Aorta (tissue), 5 donors: ENCODE results near the gene WBP1L. TPM values are rescaled to one million over a fixed set of nuclear protein-coding genes. Genes with fewer than 3 reads are reported as not detected.

ENCODE experiments used
- ATAC-seq: fragments of 200-7000 bp; cut with Tn5 transposase; one replicate; pipeline ENCODE4 v1.9.1; 2022; ENCODE audit warnings: moderate library complexity; ENCODE audit not compliant: low FRiP score
- DNase-seq, 2 donors: peaks; one replicate each; pipeline ENCODE4 v3.0.0-alpha.2; 2020
- H3K27ac ChIP-seq, 2 donors: one replicate each; pipeline ENCODE4 v1.5.1; 2013; ENCODE audit warnings: low read length in 2 of 2, mild to moderate bottlenecking in 2 of 2, moderate library complexity in 2 of 2, control low read depth in 1 of 2, inconsistent platforms in 1 of 2, low read depth in 1 of 2
- H3K27me3 ChIP-seq, 2 donors: one replicate each; pipeline ENCODE4 v1.6.1; 2013; ENCODE audit warnings: control low read depth in 1 of 2, low read length in 1 of 2, mild to moderate bottlenecking in 1 of 2, moderate library complexity in 1 of 2; ENCODE audit not compliant: insufficient read depth in 2 of 2, control insufficient read depth in 1 of 2
- H3K36me3 ChIP-seq, 2 donors: one replicate each; pipeline ENCODE4 v1.6.1; 2013; ENCODE audit warnings: control low read depth in 1 of 2, low read length in 1 of 2, mild to moderate bottlenecking in 1 of 2; ENCODE audit not compliant: insufficient read depth in 2 of 2, control insufficient read depth in 1 of 2
- H3K4me1 ChIP-seq, 2 donors: one replicate each; pipeline ENCODE4 v1.6.1; 2013; ENCODE audit warnings: low read length in 2 of 2, control low read depth in 1 of 2, mild to moderate bottlenecking in 1 of 2, moderate library complexity in 1 of 2; ENCODE audit not compliant: insufficient read depth in 2 of 2, control insufficient read depth in 1 of 2
- H3K4me3 ChIP-seq, 2 donors: one replicate each; pipeline ENCODE4 v1.5.1; 2013; ENCODE audit warnings: low read length in 2 of 2, control low read depth in 1 of 2, mild to moderate bottlenecking in 1 of 2
- H3K9me3 ChIP-seq: one replicate; pipeline ENCODE4 v1.6.1; 2013; ENCODE audit warnings: mild to moderate bottlenecking, low read length; ENCODE audit not compliant: control insufficient read depth
- WGBS, 2 donors: extraction: QIAGEN DNeasy Blood & Tissue Kit; methylation state at CpG; one replicate each; pipeline ENCODE4 v1.1.7; 2013; 5-methylcytosine and 5-hydroxymethylcytosine counted together
- intact Hi-C, 2 donors: fragments of 100-400 bp; cut with DNase I; formaldehyde crosslinking; loops; one replicate each; pipeline versions ENCODE4 v1.14.2 to v1.15.0; 2022
- polyA plus RNA-seq, 2 donors: library from polyadenylated mRNA; stranded (reverse); fragments of 200-250 nt; gene quantifications; one replicate each; pipeline ENCODE4 v1.2.3, GENCODE V29; 2013
- total RNA-seq, 2 donors: library from RNA; stranded (reverse); fragmentation: NEBNext Ultra II Directional; extraction: Animal tissue kit (Norgen Biotek cat#: 25700); gene quantifications; one replicate each; pipeline ENCODE4 v1.2.1, GENCODE V29; 2021
- donor health status: healthy with polysubstance abuse.
- donor health status: Bipolar disorder and iron deficiency.
- donor health status: DM: no; HTN: no; CAD: no.
- donor health status: DM: no; HTN: no; CAD: no.
- donor health status: DM: yes; HTN: yes; CAD: no.

WBP1L gene
- total and polyA plus RNA-seq, 4 donors, result 22.4 to 84.7 (median 61.4) TPM

- no peak overlapping the region for H3K27ac ChIP-seq
- intact Hi-C loops, result no loop called here
- no peaks in the 10 kb centered on the region for H3K27me3 ChIP-seq
- 81% methylated on average over 3 of the region's 3 CpGs for WGBS, 2 donors
- no peaks in the 10 kb centered on the region for H3K9me3 ChIP-seq
- no peaks in the 10 kb centered on the region for H3K36me3 ChIP-seq
- no peaks in the 10 kb centered on the region for H3K4me1 ChIP-seq
- DNase-seq, result no peak
- no peak for ATAC-seq
- H3K4me3 ChIP-seq, result no peak overlapping the region
Observed at GRCh38 chr10:102856758-102857424, 113.1 kb downstream of the WBP1L start.

- ATAC-seq (no peak), DNase-seq (no peak)
- Histone ChIP-seq H3K9me3 (no peaks in the 10 kb centered on the region), H3K4me3 (no peak overlapping the region), H3K4me1 (no peaks in the 10 kb centered on the region), H3K27ac (no peak overlapping the region), H3K36me3 (no peaks in the 10 kb centered on the region), H3K27me3 (no peaks in the 10 kb centered on the region)
- WGBS, 2 donors, result 59 to 65% methylated on average over 2 of the region's 2 CpGs
- intact Hi-C loops, result no loop called here
Observed at GRCh38 chr10:102859911-102860310, 116.2 kb downstream of the WBP1L start.

- H3K27me3 ChIP-seq, result no peaks in the 10 kb centered on the region
- H3K4me1 ChIP-seq, result no peaks in the 10 kb centered on the region
- 62 to 64% methylated on average over 2 of the region's 2 CpGs for WGBS, 2 donors
- no peaks in the 10 kb centered on the region for H3K36me3 ChIP-seq
- ATAC-seq, result no peak
- H3K4me3 ChIP-seq, result no peak overlapping the region
- intact Hi-C loops, result no loop called here
- no peak for DNase-seq
- H3K27ac ChIP-seq, result no peak overlapping the region
- no peaks in the 10 kb centered on the region for H3K9me3 ChIP-seq
Observed at GRCh38 chr10:102863660-102864059, 119.9 kb downstream of the WBP1L start.

DNA sequence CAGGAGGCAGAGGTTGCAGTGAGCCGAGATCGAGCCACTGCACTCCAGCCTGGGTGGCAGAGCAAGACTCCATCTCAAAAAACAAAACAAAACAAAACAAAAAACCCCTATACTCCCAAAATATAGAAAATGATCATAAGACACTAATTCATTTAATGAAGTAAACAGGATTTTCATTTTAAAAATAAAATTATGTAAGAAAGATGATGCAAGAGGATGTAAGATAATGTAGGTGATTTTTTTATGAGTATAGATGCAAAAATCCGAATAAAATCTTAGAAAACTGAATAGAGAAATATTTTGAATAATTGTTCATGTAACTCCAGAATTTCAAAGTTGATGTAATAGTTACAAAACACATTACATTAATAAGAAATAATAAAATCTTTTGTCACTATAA lies 121.9 kb downstream of the WBP1L start:
- intact Hi-C loops, result no loop called here
- H3K4me3 ChIP-seq, result no peak overlapping the region
- H3K27ac ChIP-seq, result no peak overlapping the region
- no peaks in the 10 kb centered on the region for H3K9me3 ChIP-seq
- 88 to 93% methylated on average over 3 of the region's 3 CpGs for WGBS, 2 donors
- no peaks in the 10 kb centered on the region for H3K4me1 ChIP-seq
- H3K27me3 ChIP-seq, result no peaks in the 10 kb centered on the region
- DNase-seq (no peak), ATAC-seq (no peak)
- H3K36me3 ChIP-seq, result no peaks in the 10 kb centered on the region

Other genes starting within 250 kb of the WBP1L start
- 10 to 100 TPM; 91.6 to 92.9 TPM for gene ACTR1A, start 241.2 kb upstream of the WBP1L start, total RNA-seq
- gene ACTR1A, start 241.2 kb upstream of the WBP1L start, polyA plus RNA-seq, result 10 to 100 TPM; 46.8 to 75.2 TPM
- gene SUFU, start 240.0 kb upstream of the WBP1L start, total RNA-seq, result 10 to 100 TPM; 11.3 to 24.0 TPM
- gene SUFU, start 240.0 kb upstream of the WBP1L start, polyA plus RNA-seq, result 1 to 10 TPM; 2.3 to 4.5 TPM
- 100 to 1,000 TPM; 126 to 189 TPM for gene TRIM8, start 99.5 kb upstream of the WBP1L start, total RNA-seq
- 10 to 100 TPM; 40.6 to 72.4 TPM for gene TRIM8, start 99.5 kb upstream of the WBP1L start, polyA plus RNA-seq
- gene ARL3, start 29.6 kb upstream of the WBP1L start, total RNA-seq, result 1 to 10 TPM; 8.2 to 8.6 TPM
- 10 to 100 TPM; 17.3 to 18.9 TPM for gene ARL3, start 29.6 kb upstream of the WBP1L start, polyA plus RNA-seq
- gene SFXN2, start 29.3 kb upstream of the WBP1L start, total RNA-seq, result 1 to 10 TPM; 5.1 to 8.3 TPM
- 1 to 10 TPM; 3.2 to 3.5 TPM for gene SFXN2, start 29.3 kb upstream of the WBP1L start, polyA plus RNA-seq
- gene CYP17A1, start 93.5 kb downstream of the WBP1L start, total RNA-seq, result under 1 TPM in 1 of 2 donors, not detected in 1; 0.55 TPM
- 1 to 10 TPM in 1 of 2 donors, under 1 TPM in 1; 0.25 to 1.3 TPM for gene CYP17A1, start 93.5 kb downstream of the WBP1L start, polyA plus RNA-seq
- 10 to 100 TPM; 17.6 to 24.4 TPM for gene BORCS7, start 110.3 kb downstream of the WBP1L start, total RNA-seq
- 10 to 100 TPM; 25.7 to 47.0 TPM for gene BORCS7, start 110.3 kb downstream of the WBP1L start, polyA plus RNA-seq
- 1 to 10 TPM; 1.2 to 3.1 TPM for gene AS3MT, start 125.5 kb downstream of the WBP1L start, total RNA-seq
- 1 to 10 TPM; 4.1 to 4.8 TPM for gene AS3MT, start 125.5 kb downstream of the WBP1L start, polyA plus RNA-seq
- gene CNNM2, start 174.3 kb downstream of the WBP1L start, total RNA-seq, result 10 to 100 TPM; 13.3 to 30.8 TPM
- 1 to 10 TPM; 3.0 to 5.9 TPM for gene CNNM2, start 174.3 kb downstream of the WBP1L start, polyA plus RNA-seq